Head of caudate nucleus (tissue), 42 donors: ENCODE measurements around the gene C20orf144.
A peak's percentile ranks its signal among the peaks of the same experiment; 100 is the strongest.

ENCODE experiments used
- DNase-seq, 42 donors: peaks; one replicate each; pipeline versions ENCODE4 v3.0.0 to v3.0.0-alpha.2; 2020 to 2021; ENCODE audit warnings: mixed read lengths in 7 of 42
- intact Hi-C: fragments of 100-400 bp; cut with DNase I; formaldehyde crosslinking; loops from one replicate; pipeline ENCODE4 v1.15.0; 2022

Gene C20orf144

DNA sequence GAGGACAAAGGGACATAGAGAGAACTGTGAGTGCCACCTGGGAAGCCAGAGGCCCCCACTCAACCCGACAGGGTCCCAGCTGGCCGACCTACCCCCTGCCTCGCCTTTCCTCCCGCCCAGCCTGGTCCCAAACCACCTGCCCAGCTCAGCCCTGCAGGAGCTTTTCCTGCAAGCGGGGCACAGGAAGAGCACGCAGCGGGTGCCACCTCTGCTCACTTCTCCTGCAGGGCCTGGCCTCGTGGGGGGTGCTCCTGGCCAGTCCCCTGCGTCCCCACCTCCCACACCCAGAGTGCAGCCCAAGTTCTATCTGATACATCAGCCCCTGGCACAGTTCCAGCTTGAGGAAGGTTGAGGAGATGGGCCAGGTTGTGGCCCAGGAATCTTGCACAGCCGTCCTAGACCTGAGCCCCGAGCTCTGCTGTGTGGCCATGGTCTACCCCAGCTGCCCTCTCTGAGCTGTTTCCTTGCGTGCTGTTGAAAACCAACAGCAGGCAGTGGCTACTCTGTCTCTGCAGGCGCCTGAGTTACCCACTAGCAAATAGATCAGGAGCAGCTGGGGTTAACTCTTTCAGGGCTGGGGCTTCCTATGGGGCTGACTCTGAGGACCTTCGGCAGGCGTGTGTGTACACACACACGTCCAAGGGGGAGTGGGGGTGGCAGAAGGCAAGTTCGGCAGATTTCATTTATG, 10.4 kb downstream of the C20orf144 start:
- DNase-seq: no peak
- intact Hi-C loops: no loop called here

GRCh38 chr20:33673114-33673409, 10.9 kb downstream of the C20orf144 start:
- intact Hi-C loops: no loop called here
- no peak for DNase-seq

GRCh38 chr20:33673410-33674293, 11.5 kb downstream of the C20orf144 start:
- DNase-seq: no peak
- intact Hi-C loops: no loop called here

- peak in 41 of 42 donors; percentile 67 to 92 (median 82) for DNase-seq
Measured at GRCh38 chr20:33674294-33675135, 12.4 kb downstream of the C20orf144 start, which contains the start of gene NECAB3. TSS of gene NECAB3 (minus strand) at chr20:33674428. CDS start at chr20:33674352, 76 bp downstream.

DNA sequence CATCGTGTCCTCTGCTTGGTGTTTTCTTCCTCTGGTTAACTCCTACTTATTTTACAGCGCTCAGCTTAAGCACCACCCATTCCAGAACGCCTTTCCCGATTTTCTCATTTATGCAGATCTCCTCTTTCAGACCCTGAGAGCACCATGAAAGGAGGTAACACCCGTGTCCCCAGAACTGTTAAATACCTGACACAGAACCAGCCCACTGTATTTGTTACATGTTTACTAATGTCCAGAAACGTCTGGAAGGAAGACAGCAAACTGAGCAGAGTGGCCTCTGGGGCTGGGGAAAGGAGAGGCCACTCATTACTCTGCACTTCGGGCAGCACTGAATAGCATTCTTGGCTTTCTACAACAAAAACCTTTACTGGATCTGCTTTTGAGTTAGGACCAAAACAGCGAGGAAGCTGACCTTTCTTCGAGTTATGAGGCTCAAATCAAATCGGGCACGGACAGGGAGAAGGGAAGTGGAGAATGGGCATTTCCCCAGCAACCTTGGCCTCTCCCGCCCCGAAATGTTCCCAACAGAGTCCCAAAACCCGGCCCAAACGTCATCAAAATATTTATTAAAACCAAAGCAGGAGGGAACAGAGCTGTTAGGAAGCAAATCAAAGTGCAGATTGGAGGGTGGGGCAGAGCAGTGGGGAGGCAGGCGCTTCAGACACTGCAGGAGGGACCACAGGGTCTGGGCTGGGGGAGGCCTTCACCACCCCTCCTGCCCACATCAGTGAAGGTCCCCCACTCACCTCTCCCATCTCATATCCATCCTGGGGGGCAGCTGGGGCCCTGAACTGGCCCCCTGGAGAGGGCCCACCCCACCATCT, 13.2 kb downstream of the C20orf144 start:
- intact Hi-C loops: no loop called here
- DNase-seq: no peak

More at GRCh38 chr20:33674294-33675135, 12.4 kb downstream of the C20orf144 start, which contains the start of gene NECAB3:
- intact Hi-C loops: no loop called here

DNA sequence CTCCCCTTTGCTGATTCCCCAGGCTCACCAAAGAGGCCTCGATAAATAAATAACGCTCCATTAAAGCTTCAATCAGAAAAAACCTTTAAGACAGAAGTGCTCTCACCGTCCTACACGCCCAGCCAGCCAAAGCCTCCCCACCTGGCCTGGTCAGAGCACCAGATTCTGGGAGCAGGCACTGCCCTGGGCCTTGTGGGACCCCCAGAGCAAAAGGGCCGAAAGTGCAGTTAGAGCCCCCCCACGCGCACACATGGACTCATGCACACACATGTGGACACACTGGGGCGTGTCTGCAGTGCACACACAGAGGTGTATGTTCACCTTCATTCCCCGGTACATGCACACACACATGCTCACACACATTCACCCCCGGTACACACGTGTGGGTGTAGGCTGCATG, 14.0 kb downstream of the C20orf144 start:
- intact Hi-C loops: no loop called here
- DNase-seq: no peak

DNA sequence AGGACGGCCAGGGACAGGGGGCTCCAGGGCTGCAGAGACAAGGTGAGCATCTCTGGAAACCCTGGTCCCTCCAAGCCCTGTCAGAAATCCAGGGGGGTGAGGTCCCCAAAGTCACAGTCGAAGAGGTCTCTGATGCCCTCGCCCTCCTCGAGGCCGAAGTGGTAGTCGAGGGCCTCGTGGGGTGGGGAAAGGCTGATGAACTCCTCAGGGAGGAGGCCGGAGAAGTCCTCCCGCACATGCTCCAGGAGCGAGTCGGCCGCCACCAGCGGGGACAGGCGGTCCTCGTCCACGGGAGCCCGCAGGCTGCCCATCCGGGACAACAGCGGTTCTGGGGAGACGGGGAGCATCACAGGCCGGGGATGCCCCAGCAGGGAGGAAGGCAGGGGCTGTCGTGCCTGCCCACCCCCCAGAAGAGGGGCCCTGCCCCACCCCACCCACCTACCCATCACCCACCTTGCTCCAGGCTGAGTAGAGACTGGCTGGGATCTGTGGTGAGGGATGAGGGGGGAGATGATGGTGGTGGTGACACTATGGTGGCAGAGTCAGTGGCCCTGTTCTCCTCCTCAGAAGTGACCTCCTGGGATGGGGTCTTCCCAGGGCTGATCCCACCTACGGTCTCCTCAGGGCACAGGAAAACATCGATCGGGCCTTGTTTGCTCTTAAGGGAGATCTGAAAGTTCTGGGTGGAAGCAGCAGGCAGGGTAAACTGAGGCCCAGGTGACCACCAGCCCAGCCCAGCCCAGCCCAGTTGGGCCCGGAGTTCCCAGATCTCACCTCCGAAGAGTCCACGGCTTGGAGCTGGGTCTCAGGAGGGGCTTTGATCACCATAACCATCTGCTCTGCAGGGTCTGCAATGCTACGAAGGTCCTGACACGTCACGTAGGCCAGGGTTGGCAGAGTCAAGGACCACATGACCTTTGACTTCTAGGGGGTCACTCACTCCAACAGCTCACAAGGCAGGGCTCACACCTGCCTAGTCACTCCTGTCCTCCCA, 14.8 kb downstream of the C20orf144 start:
- intact Hi-C loops: no loop called here
- no peak for DNase-seq

GRCh38 chr20:33677991-33678702, 16.0 kb downstream of the C20orf144 start:
- intact Hi-C loops: no loop called here
- DNase-seq: no peak

- DNase-seq: no peak
- intact Hi-C loops: no loop called here
Measured at GRCh38 chr20:33679758-33680485, 17.8 kb downstream of the C20orf144 start.

DNA sequence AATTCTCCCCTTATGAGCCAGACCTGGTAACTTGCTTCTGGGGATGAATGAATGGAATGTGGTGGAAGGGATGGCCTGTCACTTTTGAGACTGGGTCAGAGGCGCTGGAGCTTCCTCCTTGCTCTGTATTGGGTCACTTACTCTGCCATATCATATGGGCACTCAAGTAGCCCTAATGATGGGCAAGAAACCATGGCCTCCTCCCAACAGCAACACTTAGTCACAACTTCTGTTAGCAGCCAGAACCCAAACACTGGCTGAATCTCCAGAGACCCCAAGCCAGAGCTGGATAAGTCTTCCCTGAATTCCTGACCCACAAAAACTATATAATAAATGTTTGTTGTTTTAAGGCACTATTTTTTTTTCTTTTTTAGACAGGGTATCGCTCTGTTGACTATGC, 18.6 kb downstream of the C20orf144 start:
- intact Hi-C loops: no loop called here
- DNase-seq: no peak

- DNase-seq: no peak
- intact Hi-C loops: no loop called here
Measured at GRCh38 chr20:33681288-33681687, 19.2 kb downstream of the C20orf144 start.

DNA sequence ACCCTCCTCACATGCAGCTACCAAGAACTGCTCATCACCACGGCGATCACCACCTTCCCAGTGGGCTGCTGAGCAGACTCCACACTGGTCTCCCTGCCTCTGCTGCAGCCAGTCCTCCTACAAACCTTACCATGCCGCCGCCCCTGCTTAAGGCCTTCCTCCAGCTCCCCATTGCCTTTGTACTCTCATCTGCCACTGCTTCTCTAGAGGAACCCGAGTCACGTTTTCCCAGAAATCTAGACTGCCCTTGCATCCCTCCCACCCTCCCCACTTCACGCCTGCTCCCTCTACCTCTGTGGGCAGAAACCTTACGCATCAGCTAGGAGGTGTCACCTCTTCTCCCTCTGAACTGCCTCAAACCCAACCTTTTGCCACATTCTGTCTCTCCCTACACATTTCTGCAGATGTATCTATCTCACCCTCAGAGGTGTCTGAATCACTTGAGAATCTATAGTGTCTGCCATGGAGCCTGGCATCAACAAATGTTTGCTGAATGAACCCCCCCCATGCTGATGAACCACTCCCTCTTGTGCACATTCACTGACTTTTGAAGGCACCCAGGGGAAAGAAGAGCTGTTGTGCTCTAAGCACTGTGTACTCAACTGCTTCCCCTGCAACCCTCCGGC, 19.7 kb downstream of the C20orf144 start:
- no peak for DNase-seq
- intact Hi-C loops: no loop called here

- intact Hi-C loops: no loop called here
- no peak for DNase-seq
Measured at GRCh38 chr20:33684533-33685327, 22.6 kb downstream of the C20orf144 start.

GRCh38 chr20:33685328-33686099, 23.4 kb downstream of the C20orf144 start:
- no peak for DNase-seq
- intact Hi-C loops: loop anchor here (2.0 kb wide), 1 partner anchor 45 kb away; the partner anchor contains the start of gene ZNF341
